GM19397 (cell line): ENCODE measurements around the gene IPO13.

ENCODE experiments used
- ATAC-seq: cut with Tn5 transposase; IDR thresholded peaks from one replicate; pipeline ENCODE4 v1.9.1; 2021; ENCODE audit warnings: mild to moderate bottlenecking, moderate library complexity; ENCODE audit not compliant: unreplicated experiment

The IPO13 gene

GRCh38 chr1:43946236-43947060, at the start of gene IPO13:
Gene IPO13, plus strand, starts transcription at chr1:43946950. Its CDS starts 651 bp downstream, at chr1:43947601.
- peak; percentile 89 for ATAC-seq

- ATAC-seq: no peak
Observed at GRCh38 chr1:43898981-43899380, 47.8 kb upstream of the IPO13 start.

DNA sequence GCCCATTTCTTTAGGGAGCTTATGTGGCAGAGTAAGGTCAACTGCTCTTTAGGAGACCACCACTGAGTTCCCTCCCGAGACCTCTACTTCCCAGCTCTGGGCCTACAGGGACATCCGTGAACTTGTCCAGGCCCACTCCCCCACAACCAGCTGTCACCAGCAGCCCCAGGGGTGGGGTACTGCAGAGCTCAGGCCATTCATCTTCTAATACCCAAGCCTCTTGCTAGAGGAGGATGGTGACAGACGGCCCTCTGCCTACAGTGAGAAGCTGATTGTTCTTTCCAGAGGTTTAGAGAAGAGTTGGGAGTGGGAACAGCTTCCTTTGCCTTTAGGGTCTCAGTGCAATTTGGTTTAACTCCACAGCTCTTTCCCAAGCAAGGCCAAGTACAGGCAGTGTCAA, 46.4 kb upstream of the IPO13 start:
- no peak for ATAC-seq

DNA sequence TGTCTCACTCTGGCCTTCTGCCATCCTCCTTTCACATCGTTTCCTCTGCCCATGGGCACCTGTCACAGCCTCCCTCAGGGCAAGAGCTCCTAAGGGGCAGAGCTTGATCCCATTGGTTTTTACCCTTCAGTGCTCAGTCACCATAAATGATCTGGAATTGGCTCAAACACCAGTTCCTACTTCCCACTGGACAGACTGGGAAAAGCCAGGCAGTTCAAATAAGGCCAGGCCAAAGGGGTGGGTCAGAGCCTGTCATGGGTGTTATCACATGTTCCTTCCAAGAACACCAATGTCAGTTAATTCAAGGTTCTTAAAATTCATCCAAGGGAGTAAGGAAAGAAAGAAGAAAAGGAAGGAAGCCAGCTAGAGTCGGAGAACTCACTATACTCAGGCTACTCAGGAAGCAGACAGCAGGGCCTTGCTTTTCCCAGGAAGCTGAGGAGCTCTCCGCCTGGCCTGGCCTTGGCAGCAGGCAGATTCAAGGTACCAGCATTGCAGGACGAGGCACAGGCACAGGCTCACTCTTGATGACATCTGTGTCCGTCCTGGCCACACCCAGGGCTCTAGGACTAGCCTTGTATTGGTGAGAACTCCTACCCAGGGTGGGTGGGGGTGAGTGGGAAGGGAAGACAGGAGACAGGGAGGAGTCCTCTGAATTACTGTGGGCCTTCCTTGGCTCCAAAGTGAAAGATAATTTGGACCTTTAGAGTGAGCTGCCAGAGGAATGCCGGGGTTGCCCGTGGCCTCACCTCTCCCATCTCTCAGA, 45.4 kb upstream of the IPO13 start:
- ATAC-seq: no peak

GRCh38 chr1:43902058-43902831, 44.5 kb upstream of the IPO13 start:
- no peak for ATAC-seq

- no peak for ATAC-seq
Observed at GRCh38 chr1:43904660-43905551, 41.8 kb upstream of the IPO13 start.

DNA sequence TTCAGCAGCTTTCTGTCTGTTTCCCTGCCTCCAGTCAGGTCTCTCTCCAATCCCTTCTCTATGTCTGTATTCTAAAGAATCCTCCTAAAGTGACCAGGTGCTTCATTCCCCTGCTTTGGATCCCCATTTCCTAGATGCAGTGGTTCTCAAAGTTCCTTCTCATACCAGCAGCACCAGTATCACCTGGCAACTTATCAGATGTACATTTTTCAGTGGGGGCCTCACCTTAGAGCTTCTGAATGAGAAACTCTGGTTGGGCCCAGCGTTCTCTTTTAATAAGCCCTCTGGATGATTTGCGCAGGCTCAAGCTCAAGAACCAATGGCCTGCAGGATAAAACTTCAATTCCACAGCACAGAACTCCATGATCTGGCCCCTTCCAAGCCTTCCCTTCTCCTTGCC, 38.5 kb upstream of the IPO13 start:
- no peak for ATAC-seq

DNA sequence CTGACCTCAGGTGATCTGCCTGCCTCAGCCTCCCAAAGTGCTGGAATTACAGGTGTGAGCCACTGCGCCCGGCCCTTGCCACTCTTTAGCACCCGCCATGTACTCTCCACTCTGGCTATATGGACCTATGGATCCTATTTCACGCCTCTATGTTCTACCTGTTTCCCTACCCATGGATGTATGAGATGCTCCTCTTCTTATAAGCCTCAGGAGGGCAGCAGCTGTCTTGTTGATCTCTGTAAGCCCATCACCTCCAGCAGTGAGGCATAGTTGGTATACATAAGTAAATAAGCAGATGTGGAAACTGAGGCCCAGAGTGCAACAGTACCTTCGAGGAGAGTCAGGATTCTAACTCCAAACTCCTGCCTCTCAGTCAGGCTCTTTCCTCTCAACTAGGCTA, 37.9 kb upstream of the IPO13 start:
- no peak for ATAC-seq

DNA sequence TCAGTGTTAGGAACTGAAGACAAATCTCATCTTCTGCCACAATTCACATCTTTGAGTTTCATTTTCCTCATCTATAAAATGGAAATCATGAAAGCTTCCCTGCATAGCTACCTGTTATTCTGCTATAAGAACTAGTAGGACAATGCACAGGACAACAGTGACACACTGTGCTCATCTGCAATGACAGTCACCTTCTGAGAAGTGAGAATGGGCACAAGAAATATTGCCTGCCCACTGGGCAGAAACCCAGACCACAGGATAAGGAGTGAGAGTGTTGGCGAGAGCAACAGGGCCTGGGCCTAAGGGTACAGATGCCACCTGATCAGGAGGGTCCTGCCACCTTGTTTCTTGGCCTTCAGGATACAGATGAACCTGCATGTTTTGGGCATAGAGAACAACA, 36.4 kb upstream of the IPO13 start:
- ATAC-seq: no peak

GRCh38 chr1:43912607-43913006, 34.1 kb upstream of the IPO13 start:
- ATAC-seq: no peak

DNA sequence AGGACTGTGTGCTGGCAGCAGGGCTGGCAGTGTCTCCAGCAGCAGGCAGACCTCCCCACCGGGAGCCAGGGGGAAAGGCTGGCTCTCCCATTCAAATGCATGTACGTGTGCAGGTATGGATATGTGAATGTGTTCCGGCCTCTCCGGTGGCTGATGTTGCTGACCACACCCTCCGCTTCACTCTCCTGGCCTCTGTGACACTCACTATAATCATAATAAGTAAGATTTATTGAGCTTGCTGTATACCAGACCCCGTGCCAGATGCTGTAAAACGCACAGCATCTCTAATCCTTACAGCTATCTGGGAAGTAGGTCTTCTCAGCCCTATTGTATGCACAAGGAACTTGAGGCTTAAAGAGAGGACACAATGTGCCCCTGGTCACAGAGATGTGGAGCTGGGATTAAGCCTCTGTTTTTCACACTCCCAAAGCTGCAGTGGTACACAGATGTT, 33.7 kb upstream of the IPO13 start:
- no peak for ATAC-seq

DNA sequence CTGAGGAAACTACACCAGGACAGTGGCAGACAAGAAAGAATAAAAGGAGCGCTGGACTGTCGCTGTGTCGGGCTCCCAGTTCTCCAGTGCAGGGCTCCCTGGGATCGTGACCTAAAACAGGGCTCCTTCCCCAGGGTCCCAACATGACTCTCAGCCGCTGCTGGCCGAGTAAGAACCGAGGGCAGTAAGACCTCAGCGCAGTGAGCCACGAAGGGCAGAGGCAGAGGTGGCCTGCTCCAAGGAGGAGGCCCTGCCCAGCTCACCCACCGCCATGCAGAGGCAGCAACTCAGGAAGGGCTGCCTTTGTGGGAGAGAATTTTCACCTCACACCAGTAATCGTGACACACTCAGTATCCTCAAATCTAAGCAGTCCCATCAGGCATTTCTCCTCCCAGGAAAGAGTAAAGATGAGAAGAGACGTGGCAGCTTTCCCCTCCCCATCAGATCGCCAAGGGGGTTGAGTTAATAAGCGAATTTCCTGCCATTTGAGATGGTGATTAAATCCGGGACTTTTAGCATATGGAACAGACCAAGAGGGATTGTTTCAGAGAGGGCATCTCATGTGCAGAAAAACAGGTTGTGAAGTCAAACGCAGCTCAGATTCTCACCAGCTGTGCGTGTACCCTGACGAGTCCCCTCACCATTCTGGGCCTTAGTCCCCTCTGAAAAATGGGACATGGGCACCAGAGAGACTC, 32.9 kb upstream of the IPO13 start:
- no peak for ATAC-seq

DNA sequence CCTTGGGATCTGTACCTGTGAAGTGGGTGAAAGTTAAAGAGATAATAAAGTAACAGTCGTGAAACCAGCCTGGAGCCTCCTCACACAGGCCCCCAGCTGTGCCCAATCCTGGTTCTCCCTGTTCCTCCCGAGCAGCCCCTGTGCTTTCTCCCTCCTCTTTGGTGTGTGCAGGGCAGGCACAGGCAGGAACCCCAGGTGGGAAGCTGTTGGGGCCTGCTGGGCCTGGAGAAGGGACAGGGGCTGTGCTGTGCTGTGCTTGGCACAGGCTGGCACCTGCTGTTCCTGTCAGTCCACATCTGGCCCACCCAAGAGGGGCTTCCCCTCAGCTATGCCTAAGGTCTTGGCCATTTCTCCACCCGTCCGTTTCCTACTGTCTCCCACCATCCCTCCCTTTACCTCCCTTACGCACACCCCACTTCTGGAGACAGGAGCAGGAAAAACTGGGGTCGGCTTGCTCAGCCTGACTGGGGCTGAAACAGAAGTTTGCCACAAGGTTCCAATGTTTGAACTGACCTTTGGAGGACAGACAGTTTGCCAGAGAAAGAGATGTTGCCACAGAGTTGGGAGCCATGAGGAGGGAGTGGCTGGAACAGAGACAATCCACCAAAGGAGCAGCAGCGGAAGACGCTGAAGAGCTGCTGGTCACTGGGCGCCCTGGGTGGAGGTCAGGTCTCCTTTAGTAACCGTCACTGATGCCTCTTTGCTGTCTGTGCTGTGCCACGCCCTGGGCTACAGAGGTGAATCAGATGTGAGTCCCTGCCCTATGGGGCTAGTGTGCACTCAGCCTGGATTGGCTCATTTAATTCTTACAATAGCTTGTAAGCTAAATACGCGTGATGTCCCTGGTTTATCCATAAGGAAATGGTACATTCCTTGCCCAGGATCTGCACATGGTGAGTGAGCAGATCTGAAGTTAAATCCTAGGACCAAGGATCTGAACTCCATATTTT, 31.9 kb upstream of the IPO13 start:
- ATAC-seq: no peak

- ATAC-seq: no peak
Observed at GRCh38 chr1:43919906-43920305, 26.8 kb upstream of the IPO13 start.

DNA sequence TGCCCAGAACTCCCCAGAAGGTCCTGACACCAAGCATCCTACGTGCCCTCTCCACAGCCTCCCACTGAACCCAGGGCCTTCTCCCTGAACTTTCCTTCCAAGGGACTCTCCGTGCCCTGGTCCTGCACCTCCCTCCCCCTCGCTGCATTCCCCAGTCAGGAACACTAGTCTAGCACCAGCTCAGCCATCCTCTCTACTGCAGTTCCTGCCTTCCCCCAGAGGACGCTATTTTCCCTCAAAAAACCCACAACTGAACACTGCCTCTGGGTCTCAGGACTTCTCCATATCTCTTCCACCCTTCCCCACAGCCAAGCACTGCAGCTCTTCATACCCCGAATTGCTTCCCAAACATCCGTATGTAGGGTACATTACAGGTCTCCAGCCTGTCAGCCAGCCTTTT, 25.7 kb upstream of the IPO13 start:
- ATAC-seq: no peak

GRCh38 chr1:43924516-43924915, 22.2 kb upstream of the IPO13 start:
- ATAC-seq: no peak

DNA sequence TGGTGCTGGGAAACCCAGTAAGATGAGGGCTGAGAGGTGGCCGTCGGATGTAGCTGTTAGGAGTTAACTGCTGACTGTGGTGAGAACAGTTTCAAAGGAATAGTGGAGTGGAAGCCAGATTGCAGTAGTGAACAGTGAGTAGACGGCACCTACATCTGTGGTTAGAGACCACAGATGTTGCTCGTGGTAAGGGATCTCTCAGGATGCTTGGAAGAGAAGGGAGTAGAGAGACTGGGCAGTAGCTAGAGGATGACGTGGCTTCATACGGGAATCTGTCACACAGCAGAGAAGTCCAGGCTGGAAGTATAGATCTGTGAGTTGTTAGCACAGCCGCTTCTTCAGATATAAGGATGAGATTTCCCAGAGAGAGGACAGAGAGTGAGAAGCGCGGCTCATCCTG, 20.9 kb upstream of the IPO13 start:
- no peak for ATAC-seq

DNA sequence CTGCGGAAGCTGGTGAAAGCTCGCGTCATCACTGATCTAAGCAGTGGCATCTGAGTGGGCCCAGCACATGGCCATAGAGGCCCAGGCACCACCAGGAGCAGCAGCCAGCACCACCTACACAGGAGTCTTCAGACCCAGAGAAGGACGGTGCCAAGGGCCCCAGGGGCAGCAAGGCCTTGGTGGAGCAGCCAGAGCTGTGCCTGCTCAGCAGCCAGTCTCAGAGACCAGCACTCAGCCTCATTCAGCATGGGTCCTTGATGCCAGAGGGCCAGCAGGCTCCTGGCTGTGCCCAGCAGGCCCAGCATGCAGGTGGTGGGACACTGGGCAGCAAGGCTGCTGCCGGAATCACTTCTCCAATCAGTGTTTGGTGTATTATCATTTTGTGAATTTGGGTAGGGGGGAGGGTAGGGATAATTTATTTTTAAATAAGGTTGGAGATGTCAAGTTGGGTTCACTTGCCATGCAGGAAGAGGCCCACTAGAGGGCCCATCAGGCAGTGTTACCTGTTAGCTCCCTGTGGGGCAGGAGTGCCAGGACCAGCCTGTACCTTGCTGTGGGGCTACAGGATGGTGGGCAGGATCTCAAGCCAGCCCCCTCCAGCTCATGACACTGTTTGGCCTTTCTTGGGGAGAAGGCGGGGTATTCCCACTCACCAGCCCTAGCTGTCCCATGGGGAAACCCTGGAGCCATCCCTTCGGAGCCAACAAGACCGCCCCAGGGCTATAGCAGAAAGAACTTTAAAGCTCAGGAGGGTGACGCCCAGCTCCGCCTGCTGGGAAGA, 16.4 kb upstream of the IPO13 start:
- no peak for ATAC-seq
